BE2C (cell line): ENCODE measurements around the gene AGAP1.
"Not testable (repeated sequence)": the region's sequence is repeated elsewhere in the genome, so short reads cannot be mapped to it uniquely, and the experiment has no call there.

Source experiments
- DNase-seq: peaks from one replicate; pipeline ENCODE4 v3.0.0-alpha.2; 2020
- H3K27me3 ChIP-seq: fragments of 250-450 bp; sonication (Bioruptor Pico); 2 replicates; pipeline ENCODE4 v1.5.1; 2020; ENCODE audit warnings: mild to moderate bottlenecking
- H3K36me3 ChIP-seq: fragments of 250-450 bp; sonication (Bioruptor Pico); 2 replicates; pipeline ENCODE4 v1.5.1; 2020; ENCODE audit warnings: mild to moderate bottlenecking
- H3K4me1 ChIP-seq: fragments of 250-450 bp; sonication (Bioruptor Pico); 2 replicates; pipeline ENCODE4 v1.5.1; 2020
- H3K4me3 ChIP-seq: 2 replicates; pipeline ENCODE4 v1.5.1; 2011; ENCODE audit warnings: low read depth, low read length
- H3K9me3 ChIP-seq: fragments of 250-450 bp; sonication (Bioruptor Pico); 2 replicates; pipeline ENCODE4 v1.5.1; 2020
- TF ChIP-seq, protein P1 (sequence below): IDR thresholded peaks from 2 replicates; pipeline ENCODE4 v1.5.1; 2012; ENCODE audit warnings: mild to moderate bottlenecking, low read depth, low read length

The AGAP1 gene

DNA sequence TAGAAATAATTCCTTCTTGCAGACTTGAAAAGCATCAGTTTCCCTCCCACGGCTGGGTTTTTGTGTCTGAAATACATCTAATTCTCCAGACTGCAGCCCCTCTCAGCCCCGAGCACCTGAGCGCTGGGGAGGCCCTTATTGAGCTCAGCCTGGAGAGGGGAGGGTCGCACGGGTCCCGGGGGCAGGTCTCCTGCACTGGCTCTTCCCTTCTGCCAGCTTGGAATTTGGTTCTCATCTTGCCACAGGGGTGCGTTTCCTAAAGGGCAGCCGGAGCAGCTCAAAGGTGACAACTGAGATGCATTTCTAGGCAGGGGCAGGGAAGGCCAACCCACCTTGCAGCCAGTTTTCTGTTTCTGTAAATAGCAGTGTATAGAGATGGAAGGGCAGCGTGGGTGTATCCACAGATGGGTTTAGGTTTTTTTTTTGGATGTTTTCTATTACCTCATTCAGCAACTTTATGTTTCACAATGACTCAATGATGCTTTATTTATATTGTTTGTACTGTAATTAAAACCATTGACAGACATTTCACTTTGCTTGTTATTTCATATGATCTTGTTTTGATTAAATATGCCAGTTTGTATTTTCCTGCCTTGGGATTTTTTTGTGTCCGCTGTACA, 637.3 kb downstream of the AGAP1 start:
- DNase-seq, result no peak
- H3K27me3 ChIP-seq, result no peaks in the 10 kb centered on the region
- H3K9me3 ChIP-seq, result no peaks in the 10 kb centered on the region
- TF ChIP-seq, protein P1, sequence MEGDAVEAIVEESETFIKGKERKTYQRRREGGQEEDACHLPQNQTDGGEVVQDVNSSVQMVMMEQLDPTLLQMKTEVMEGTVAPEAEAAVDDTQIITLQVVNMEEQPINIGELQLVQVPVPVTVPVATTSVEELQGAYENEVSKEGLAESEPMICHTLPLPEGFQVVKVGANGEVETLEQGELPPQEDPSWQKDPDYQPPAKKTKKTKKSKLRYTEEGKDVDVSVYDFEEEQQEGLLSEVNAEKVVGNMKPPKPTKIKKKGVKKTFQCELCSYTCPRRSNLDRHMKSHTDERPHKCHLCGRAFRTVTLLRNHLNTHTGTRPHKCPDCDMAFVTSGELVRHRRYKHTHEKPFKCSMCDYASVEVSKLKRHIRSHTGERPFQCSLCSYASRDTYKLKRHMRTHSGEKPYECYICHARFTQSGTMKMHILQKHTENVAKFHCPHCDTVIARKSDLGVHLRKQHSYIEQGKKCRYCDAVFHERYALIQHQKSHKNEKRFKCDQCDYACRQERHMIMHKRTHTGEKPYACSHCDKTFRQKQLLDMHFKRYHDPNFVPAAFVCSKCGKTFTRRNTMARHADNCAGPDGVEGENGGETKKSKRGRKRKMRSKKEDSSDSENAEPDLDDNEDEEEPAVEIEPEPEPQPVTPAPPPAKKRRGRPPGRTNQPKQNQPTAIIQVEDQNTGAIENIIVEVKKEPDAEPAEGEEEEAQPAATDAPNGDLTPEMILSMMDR, result no peak
- no peak overlapping the region for H3K4me3 ChIP-seq
- H3K36me3 ChIP-seq, result no peaks in the 10 kb centered on the region
- no peaks in the 10 kb centered on the region for H3K4me1 ChIP-seq

- H3K9me3 ChIP-seq, result no peaks in the 10 kb centered on the region
- DNase-seq, result no peak
- no peak overlapping the region for H3K4me3 ChIP-seq
- no peaks in the 10 kb centered on the region for H3K4me1 ChIP-seq
- TF ChIP-seq, protein P1, result no peak
- H3K27me3 ChIP-seq, result no peaks in the 10 kb centered on the region
- no peaks in the 10 kb centered on the region for H3K36me3 ChIP-seq
Measured at GRCh38 chr2:236133410-236134012, 639.7 kb downstream of the AGAP1 start.

DNA sequence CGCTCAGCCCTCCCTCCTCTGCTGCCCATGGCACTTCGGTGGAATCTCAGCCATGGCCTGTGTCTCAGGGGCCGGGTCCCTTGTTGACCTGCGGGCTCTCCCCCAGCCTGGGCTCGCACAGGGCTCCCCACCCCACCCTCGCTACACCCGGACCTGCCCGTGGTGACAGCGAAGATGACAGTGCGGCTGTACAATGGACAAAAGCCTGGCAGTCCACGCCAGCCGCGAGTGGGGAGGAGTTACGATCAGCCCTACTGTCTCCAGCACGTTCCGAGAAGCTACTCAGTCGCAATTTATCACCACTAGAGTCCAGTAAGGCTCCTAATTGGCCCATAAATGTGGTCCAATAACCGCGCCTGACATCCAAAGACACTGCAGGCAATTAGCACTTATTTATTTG, 642.7 kb downstream of the AGAP1 start:
- DNase-seq, result no peak
- H3K27me3 ChIP-seq, result no peaks in the 10 kb centered on the region; the same call in 1 of the 2 replicates
- H3K9me3 ChIP-seq, result no peaks in the 10 kb centered on the region
- H3K4me1 ChIP-seq, result no peaks in the 10 kb centered on the region
- H3K4me3 ChIP-seq, result no peak overlapping the region
- TF ChIP-seq, protein P1, result no peak
- H3K36me3 ChIP-seq, result no peaks in the 10 kb centered on the region

GRCh38 chr2:236137066-236137465, 643.2 kb downstream of the AGAP1 start:
- no peak overlapping the region for H3K4me3 ChIP-seq
- TF ChIP-seq, protein P1, result no peak
- no peaks in the 10 kb centered on the region for H3K9me3 ChIP-seq
- no peaks in the 10 kb centered on the region for H3K4me1 ChIP-seq
- no peak for DNase-seq
- peaks cover 2% of the 10 kb centered on the region; the same call in 1 of the 2 replicates for H3K27me3 ChIP-seq
- no peaks in the 10 kb centered on the region for H3K36me3 ChIP-seq

- not testable (repeated sequence) for H3K4me3 ChIP-seq, H3K27me3 ChIP-seq, DNase-seq, H3K36me3 ChIP-seq, H3K9me3 ChIP-seq, H3K4me1 ChIP-seq
Measured at GRCh38 chr2:236141616-236142015, 647.8 kb downstream of the AGAP1 start.

- H3K36me3 ChIP-seq, result no peaks in the 10 kb centered on the region
- H3K27me3 ChIP-seq, result peaks cover 2% of the 10 kb centered on the region; the same call in 1 of the 2 replicates
- no peaks in the 10 kb centered on the region for H3K9me3 ChIP-seq
- H3K4me3 ChIP-seq, result no peak overlapping the region
- TF ChIP-seq, protein P1, result no peak
- DNase-seq, result no peak
- no peaks in the 10 kb centered on the region for H3K4me1 ChIP-seq
Measured at GRCh38 chr2:236143811-236144210, 650.0 kb downstream of the AGAP1 start.
